ENCODE measurements around the gene NKAIN2.
"Not testable (repeated sequence)": the region's sequence is repeated elsewhere in the genome, so short reads cannot be mapped to it uniquely, and the experiment has no call there.

NKAIN2 gene

DNA sequence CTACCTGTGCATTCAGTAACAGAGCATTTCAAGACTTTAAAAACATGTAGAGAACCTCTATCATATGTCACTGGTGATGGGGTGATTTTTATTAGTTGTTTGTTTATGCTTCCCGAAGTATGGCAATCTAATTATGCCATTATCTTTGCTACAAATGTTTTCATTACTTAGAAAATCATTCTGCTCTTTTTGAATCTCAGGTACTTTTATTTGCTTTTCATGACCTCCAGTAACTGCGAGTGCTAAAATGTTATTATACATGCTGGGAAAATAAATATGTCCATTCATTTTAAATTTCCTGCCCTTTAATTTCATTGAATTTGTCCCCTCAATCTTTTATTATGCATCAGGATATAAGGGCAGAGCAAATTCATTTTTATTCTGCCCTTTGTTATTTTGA is 515.7 kb downstream of the NKAIN2 start:
- DNase-seq (ENCODE audit: low spot score): no peak

DNA sequence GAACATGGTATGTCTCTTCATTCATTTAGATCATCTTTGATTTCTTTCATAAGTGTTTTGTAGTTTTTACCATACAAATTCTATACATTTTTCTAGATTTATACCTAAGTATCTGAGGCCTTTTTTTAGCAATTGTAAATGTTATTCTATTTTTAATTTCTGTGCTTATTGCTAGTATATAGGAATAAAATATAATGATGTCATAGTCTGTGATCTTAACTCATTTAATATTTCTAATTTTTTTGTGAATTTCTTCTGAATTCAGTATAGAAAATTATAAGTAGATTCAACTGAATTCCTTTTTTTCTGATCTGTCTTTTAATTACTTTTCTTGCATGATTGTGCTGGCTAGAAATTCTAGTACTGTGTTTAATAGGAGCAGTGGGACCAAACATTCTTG is 520.6 kb downstream of the NKAIN2 start:
- DNase-seq (ENCODE audit: low spot score): no peak

DNA sequence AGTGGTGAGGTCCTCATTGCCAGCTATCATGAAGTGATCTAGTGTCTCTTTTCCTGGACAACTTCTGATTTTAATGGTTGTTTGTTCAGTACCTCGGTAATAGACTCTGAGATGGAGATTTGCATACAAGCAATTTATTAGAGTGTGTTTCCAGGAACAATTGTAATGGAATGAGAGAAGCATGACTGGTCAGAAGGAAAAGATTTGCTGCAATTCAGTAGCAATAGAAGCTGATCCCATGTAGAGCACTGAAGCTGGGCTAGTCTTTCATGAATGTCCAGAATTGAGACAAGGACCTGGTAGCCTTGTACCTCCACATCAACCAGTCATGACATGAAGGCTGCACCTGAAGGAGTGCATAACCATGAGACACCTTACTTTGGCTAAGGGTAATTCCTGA is 526.5 kb downstream of the NKAIN2 start:
- no peak for DNase-seq (ENCODE audit: low spot score)

DNA sequence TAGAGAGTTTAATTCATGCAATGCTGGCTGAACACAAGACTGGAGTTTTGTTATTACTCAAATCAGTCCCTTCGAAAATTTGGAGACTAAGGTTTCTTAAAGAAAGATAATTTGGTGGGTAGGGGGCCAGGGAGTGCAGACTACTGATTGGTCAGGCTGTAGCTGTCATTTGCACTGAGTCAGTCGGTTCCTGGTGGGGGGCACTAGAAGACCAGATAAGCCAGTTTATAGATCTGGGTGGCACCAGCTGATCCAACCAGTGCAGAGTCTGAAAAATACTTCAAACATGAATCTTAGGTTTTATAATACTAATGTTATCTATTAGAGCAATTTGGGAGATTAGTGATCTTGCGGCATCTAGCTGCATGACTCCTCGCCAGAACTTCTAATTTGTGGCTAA is 530.7 kb downstream of the NKAIN2 start:
- no peak for DNase-seq (ENCODE audit: low spot score)

DNA sequence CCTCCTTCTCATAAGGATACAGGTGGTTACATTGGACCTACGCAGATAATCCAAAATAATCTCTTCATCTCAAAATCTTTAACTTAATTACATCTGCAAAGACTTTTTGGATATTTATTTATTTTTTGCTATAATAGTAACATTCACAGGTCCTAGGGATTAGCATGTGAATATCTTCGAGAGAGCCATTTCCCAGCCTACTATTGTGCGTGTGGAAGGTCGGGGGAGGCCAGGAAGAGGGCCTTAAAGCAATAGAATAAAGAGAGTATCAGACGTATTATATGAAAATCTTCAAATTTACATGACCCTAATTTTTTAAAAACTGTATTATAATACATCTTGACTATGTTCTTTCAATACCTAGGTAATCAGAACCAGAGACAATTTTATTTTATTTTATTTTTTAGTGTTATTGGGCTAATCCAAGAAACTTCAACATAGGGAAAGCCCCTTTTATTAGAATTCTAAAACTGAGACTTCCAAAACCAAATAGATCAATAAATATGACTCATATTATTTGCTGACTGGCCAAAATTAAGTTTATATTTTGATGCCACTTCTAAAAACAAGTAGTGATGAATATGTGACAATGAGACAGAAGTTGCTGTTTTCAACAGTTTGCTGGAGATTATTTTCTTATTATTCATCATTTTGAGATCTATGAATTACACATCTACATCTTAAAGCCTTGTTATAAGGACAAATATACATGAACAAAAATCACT is 536.1 kb downstream of the NKAIN2 start:
- DNase-seq (ENCODE audit: low spot score): no peak

DNA sequence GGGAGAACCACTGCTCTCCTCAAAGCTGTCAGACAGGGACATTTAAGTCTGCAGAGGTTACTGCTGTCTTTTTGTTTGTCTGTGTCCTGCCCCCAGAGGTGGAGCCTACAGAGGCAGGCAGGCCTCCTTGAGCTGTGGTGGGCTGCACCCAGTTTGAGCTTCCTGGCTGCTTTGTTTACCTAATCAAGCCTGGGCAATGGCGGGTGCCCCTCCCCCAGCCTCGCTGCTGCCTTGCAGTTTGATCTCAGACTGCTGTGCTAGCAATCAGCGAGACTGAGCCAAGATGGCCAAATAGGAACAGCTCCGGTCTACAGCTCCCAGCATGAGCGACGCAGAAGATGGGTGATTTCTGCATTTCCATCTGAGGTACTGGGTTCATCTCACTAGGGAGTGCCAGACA is 544.7 kb downstream of the NKAIN2 start:
- DNase-seq (ENCODE audit: low spot score): not testable (repeated sequence)

DNA sequence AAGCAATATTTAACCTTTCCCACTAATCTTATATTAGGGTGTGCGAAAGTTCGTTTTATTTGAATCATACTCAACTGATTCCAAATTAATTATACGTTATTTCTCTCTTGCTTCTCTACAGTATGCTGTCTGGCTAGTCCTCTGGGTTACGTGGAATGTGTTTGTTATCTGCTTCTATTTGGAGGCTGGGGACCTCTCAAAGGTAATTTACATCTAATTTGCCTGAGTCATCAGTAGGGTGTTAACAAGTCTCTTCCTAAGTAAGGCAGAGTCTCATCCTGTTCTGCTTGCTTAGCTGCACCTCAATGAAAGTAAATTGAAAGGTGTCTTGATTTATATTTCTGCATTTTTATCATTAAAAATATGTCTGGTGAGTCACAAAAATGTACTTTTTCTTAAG is 551.5 kb downstream of the NKAIN2 start:
- DNase-seq (ENCODE audit: low spot score): no peak

DNA sequence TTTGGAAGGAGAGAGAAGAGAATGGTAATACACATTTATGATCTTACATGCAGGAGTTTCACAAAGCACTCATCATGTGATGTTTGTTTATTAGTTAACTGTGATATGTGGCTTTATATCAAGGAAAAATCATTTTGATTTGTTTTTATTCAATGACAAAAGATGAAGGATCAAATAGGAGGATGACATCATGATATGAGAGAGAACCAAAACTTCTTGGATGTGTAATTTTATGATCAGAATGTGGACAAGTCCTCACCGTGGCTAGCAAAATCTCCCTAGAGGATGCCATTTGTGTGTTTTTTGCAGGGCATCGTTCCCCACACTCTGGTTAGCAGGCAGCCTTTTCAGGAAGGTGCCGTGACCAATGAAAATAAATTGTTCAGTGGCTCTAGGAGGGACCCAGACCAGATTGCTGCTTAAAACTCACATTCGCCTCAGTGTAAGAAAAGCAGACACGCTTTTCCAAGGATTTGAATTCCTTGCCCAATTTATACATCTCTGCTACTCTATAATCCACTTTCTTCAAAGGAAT is 552.7 kb downstream of the NKAIN2 start:
- DNase-seq (ENCODE audit: low spot score): no peak

DNA sequence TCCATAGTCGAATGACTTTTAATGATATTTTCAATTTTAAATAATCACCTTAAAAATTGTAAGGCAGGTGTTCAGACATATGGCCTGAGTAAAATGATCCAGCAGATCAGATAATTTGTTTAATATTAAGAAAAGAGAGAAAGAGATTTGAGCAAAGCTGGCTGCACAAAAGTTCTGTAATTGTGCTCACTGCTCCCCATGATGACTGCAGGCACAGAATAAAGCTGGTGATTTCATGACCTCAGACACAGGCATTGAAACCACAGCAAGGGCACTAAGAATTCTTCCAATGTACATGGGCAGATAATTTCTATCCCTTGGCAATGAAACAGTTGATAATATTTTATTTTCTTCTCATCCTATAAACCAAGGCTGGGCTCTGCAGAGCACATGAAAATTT is 553.1 kb downstream of the NKAIN2 start:
- DNase-seq (ENCODE audit: low spot score): no peak

DNA sequence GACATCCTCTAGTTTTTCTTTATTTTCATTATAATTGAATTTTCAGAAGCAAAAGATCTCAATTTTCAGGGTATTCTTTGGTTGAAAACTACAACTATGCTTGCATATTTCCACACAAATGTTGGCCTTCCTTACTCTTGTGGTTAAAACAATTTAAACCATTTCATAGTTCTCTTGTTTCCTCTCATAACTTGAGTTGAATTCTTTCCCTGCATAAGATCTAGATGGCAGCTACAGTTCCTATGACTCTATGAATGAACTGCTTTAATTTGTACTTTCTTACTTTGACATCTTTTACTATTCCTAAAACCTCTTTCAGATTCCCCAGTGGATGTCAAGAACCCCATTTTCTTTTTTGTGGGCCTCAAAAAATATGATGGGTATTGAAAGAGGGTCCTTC is 564.5 kb downstream of the NKAIN2 start:
- DNase-seq (ENCODE audit: low spot score): no peak

DNA sequence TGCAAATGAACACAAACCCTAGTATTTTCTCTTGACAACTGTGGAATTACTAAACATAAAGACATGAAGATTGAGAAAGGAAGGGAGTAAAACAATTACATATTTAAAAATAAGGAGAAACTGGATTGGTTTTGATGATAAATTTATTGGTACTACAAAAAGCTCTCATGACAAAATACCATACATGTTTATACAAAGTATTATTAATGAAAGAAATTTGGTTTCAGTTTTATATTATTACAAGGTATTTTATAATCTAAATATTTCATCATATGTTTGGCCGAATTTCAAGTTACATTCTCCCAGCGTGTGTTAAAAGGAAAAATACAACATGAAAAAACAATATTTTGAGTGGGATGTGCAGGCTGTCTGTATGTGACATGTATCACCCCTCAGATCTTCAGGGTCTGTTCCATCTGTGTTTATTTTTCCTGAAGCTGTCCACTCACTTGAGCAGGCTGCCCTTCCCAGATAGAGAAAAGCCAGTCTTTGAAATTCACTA is 568.4 kb downstream of the NKAIN2 start:
- no peak for DNase-seq (ENCODE audit: low spot score)

DNA sequence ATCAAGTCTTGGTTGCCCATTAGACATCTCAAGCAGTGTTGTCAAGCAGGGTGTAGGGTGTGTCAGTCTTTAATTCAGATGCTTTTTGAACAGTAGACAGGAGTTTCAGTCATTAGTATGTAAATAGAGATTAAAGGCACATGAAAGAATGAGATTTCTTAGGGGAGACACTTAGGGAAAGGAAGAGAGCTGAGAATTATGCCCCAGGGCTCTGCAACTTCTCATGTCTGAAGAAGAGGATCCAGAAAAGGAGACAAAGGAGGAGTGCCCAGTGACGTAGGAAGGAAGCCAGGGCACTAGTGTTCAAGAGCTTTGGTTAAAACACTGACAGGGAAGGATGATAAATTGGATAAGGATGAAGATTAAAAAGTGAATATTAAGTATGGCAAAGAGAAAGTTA is 569.7 kb downstream of the NKAIN2 start:
- DNase-seq (ENCODE audit: low spot score): no peak

DNA sequence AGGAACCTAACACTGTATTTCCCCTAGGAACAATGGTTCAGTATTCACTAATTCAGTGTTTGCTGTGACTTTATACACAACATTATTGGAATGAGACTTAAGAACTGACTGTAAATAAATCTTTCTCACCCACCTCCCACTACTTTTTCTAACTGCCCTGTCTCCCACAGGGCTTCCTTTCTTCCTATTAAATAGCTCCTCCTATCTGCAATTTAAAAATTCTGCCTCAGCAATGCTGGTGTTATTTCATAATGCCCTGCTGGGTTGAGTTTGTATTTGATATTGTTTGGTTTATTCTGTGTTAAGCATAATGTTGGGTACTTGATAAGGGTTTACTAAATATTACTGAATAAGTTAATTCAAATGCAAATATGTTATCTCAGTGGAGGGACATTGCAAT is 585.5 kb downstream of the NKAIN2 start:
- no peak for DNase-seq (ENCODE audit: low spot score)

DNA sequence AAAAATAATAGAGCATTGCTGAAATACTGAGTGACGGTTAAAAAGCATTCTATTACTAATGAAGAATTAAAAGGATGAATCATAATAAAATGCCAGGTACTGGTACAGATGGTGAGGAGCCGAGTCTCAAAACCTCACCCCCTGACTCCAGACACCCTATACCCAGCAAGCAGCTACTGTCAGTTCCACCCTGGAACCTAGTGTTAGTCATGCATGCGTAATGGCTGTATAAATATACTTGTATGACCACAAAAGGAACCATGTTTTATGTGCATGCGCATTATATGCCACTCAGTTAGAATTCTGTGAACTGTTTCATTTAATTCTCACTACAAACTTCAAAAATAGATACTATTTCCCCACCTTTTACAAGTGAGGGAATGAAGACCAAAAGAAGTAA is 589.9 kb downstream of the NKAIN2 start:
- no peak for DNase-seq (ENCODE audit: low spot score)

DNA sequence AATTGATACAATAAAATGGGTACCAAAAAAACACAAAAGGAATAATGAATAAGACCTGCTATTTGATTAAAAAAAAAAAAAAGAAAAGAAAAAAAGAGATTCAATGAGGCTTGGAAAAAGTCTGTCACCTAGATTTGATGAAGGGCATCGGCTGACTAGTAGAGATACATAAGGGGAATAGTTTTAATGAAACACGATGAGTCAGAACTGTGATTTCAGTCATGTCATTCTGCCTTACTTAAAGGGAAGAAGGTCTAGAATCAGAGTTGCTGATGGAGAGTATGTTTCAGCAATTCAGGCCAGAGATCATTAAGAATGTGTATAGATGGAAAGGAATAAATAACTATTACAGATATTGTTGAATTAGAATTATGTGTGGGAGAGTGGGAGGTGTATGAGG is 592.7 kb downstream of the NKAIN2 start:
- DNase-seq (ENCODE audit: low spot score): no peak

DNA sequence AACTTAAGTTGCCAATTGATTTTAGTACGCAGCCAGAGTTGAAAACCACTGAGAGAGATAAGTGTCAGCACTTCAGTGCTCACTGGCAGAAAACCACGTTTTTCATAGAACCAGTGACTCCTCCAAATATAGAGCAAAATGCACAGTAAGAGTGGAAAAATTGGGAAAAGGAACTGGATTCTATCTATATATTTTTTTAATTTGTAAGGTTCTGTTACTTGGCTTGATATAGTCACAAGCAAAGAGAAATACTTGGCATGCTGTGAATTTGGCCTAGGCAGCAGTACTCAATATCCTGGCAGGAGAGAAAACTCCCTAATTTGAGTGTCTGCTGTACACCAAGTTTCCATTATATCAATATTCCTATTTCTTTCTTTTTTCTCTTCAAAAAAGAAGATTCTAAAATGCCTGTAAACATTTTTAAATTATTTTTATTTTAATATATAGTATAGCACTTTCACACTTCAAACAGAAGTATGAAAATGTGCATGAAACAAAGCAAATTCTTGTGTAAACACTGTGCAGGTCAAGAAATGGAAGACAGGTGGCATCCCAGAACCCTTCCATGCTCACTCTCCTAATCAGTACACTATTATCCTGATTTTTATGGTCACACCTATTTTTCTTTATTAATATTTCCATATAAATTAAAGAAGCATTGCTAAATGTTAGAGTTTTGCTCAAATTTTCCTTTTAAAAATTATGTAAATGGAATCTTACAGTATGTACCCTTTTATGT is 596.8 kb downstream of the NKAIN2 start:
- DNase-seq (ENCODE audit: low spot score): no peak

DNA sequence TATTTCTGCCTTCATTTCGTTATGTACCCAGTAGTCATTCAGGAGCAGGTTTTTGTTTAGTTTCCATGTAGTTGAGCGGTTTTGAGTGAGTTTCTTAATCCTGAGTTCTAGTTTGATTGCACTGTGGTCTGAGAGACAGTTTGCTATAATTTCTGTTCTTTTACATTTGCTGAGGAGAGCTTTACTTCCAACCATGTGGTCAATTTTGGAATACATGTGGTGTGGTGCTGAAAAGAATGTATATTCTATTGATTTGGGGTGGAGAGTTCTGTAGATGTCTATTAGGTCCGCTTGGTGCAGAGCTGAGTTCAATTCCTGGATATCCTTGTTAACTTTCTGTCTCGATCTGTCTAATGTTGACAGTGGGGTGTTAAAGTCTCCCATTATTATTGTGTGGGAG is 606.8 kb downstream of the NKAIN2 start:
- DNase-seq (ENCODE audit: low spot score): not testable (repeated sequence)

DNA sequence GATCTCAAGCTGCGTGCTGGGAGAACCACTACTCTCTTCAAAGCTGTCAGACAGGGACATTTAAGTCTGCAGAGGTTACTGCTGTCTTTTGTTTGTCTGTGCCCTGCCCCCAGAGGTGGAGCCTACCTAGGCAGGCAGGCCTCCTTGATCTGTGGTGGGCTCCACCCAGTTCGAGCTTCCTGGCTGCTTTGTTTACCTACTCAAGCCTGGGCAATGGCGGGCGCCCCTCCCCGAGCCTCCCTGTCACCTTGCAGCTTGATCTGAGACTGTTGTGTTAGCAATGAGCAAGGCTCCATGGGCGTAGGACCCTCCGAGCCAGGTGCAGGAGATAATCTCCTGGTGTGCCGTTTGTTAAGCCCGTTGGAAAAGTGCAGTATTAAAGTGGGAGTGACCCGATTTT is 609.0 kb downstream of the NKAIN2 start:
- not testable (repeated sequence) for DNase-seq (ENCODE audit: low spot score)

DNA sequence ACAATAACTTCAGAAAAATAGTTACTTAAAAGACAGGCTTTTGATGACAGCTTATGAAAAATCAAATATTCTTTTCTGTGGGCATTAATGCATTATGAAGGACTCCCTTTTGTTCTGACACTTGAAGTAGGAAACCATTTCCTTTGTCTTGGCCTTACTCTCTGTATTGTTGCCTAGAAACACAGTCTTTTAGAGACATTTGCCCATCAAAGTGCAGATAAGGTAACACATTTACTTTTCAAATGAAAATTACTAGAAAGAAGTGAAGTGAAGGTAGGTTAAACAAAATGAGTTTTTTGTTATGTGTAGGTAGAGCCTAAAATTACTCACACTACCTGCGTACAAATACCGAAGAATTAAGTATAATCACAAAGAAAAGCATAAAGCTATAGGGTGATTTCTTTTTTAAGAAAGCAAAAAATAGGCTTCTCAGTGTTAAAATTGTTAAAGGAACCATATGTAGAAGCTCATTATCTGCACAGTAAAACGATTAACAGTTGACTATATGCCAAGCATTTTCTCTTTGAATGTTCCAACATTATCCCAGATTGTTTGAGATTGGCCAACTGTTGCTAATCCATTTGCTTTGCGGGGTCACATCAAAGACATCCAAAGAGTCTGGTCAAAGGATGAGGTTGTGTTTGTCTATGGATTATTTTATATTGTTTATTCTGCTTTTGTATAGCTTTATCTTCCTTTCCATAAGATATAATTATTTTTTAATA is 616.6 kb downstream of the NKAIN2 start:
- no peak for DNase-seq (ENCODE audit: low spot score)

DNA sequence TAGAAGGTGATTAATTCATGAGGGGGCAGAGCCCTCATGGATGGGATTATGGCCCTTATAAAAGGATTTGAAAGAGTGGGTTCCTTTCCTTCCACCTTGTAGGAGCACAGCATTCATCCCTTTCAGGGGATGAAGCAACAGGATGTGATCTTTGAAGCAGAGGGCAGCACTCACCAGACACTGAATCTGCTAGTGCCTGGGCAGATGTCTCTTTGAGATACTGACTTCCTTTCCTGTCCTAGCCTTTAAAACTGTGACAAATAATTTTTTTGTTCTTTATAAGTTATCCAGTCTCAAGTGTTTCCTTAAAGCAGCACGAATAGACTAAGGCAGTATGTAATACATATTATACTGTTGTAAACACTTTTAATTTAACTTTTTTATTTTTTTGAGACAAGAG is 620.0 kb downstream of the NKAIN2 start:
- no peak for DNase-seq (ENCODE audit: low spot score)

DNA sequence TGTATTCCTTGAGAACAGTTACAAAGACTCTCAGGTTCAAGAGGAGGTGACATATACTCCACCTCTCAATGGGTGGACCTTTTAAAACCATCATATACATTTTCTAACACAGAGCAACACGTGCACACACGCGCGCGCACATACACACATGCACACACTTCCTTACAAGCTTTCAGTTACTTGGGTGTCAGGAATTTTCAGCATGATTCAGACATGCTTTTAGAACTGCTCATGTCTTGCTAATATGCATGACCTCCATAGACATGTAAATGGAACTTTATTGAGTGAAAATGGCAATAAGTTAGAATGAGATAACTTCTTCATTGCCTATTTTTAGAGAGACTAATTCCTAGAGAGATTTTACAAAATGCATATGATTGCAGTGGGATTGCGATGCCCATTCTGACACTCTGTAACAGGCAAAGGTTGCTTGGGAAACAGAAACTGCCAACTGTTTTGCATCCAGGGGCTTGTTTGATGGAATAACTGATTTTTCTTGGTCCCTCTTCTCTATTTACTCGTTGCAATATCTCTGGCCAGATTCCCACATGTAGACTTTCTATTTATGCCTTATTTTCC is 627.2 kb downstream of the NKAIN2 start:
- no peak for DNase-seq (ENCODE audit: low spot score)

DNA sequence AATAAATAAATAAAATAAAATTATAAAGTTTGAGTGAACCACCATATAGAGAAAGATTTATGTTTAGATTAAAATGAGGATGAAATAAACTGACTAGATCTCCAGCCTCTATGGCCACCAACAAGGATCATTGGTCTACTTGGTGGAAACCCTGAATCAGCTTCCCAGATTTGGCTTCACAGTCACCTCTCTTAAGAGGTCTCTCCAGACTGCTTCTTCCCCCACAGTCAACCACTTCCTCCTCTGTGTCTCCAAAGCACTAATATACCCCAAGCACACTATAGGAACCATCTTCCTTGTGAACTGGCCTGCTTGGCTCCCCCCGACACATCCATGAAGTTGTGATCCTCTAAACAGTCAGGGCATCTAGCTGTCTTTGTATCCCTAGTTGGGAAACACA is 629.0 kb downstream of the NKAIN2 start:
- DNase-seq (ENCODE audit: low spot score): no peak

Data from left forelimb (tissue), 1 donor.